ENCODE data around the gene RNASEH2A. TPM values are rescaled to one million over a fixed set of nuclear protein-coding genes. Genes with fewer than 3 reads are reported as not detected.
A peak's percentile ranks its signal among the peaks of the same experiment; 100 is the strongest.

RNASEH2A gene
- total and polyA plus RNA-seq, 2 of the 13 experiments (the other 11 are each of a cell fraction or from before 2014, with no cell fraction given): 25.1 to 35.8 TPM

DNA sequence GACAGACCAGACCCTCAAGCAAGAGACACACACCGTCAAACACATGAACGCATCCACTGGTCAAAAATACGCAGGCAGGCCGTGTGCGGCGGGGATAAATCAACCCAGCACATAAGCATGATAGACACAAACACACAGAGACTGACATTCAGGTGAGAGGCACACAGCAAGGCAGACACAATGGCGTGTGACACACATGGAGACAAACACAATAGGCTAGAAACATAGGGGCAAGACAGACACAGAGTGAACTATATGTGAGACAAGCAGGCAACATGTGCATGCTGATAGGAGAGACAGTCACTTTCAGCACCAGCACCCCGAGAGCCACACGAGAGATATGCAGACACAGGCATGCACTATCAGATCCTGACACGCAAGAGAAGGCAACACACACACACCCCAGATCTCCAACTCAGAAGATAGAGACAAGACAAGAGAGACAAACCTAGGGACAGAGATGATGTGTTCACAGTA lies 22.0 kb upstream of the RNASEH2A start (continued):
- no peak for TF ChIP-seq TEAD3 (CRISPR knock-in tag; optimal IDR thresholded peaks at IDR 0.05; ENCODE audit: borderline replicate concordance)
- TF ChIP-seq DZIP1 (CRISPR knock-in tag; IDR thresholded peaks at IDR 0.05): no peak
- no peak for TF ChIP-seq NFATC3 (CRISPR knock-in tag; IDR thresholded peaks at IDR 0.05)
- TF ChIP-seq ZNF3 (CRISPR knock-in tag; IDR thresholded peaks at IDR 0.05): no peak
- no peak for TF ChIP-seq TBX3 (IDR thresholded peaks at IDR 0.05; ENCODE audit: borderline replicate concordance)
- TF ChIP-seq, protein P1, sequence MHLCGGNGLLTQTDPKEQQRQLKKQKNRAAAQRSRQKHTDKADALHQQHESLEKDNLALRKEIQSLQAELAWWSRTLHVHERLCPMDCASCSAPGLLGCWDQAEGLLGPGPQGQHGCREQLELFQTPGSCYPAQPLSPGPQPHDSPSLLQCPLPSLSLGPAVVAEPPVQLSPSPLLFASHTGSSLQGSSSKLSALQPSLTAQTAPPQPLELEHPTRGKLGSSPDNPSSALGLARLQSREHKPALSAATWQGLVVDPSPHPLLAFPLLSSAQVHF (CRISPR knock-in tag; IDR thresholded peaks at IDR 0.05): 0 out of 2 replicates have a peak, but pooled peaks have one; percentile 40
- no peak for TF ChIP-seq EHMT2 (IDR thresholded peaks at IDR 0.05; ENCODE audit: borderline replicate concordance, low read depth, low read length)

GRCh38 chr19:12784871-12785430 lies 21.4 kb upstream of the RNASEH2A start:
- no peak for ATAC-seq

More at GRCh38 chr19:12784871-12785430, 21.4 kb upstream of the RNASEH2A start:
- TF ChIP-seq ZNF646 (CRISPR knock-in tag; IDR thresholded peaks at IDR 0.05) (peak; percentile 59; the same call in 1 of the 2 replicates), TEAD3 (CRISPR knock-in tag; optimal IDR thresholded peaks at IDR 0.05; ENCODE audit: borderline replicate concordance) (no peak)
- CTCF ChIA-PET (ENCODE audit: low intra/inter-chr PET ratio, low total read pairs): no interaction called here
- H3K27ac ChIP-seq (ENCODE audit: extremely low read length, insufficient read depth, low read length): no peak overlapping the region
- FAIRE-seq (no peak), DNase-seq (ENCODE audit: low spot score) (no peak)
- H3K36me3 ChIP-seq (replicated peaks in 1 of 2; ENCODE audit: control insufficient read depth in 1 of 2, insufficient read depth in 2 of 2, low read length in 2 of 2): no peaks in the 10 kb centered on the region
- in situ Hi-C loops (cut with HindIII; ENCODE audit: extremely low pct_ligation_motif_present, low pct_unique_long_range_greater_than_20kb) (no loop called here), intact Hi-C loops (cut with micrococcal nuclease; ENCODE audit: unreplicated experiment) (no loop called here)
- no peak overlapping the region for H3K4me2 ChIP-seq (ENCODE audit: low read depth, low read length)
- no peaks in the 10 kb centered on the region; a peak in 3 of 5 replicates for H3K27me3 ChIP-seq (ENCODE audit: control insufficient read depth in 1 of 2, insufficient read depth in 2 of 2, low read length in 2 of 2)
- no peaks in the 10 kb centered on the region for H3K9me3 ChIP-seq (ENCODE audit: low read length)
- no peak overlapping the region; the same call in 1 of the 2 replicates for H3K9ac ChIP-seq (ENCODE audit: insufficient read depth, low read depth, low read length)
- no peaks in the 10 kb centered on the region for H4K20me1 ChIP-seq (ENCODE audit: insufficient read depth, low read length)
- BruUV-seq (replicated peaks): no TSS peak
- POLR2A ChIA-PET: no interaction called here
- H2AFZ ChIP-seq (ENCODE audit: low read length): no peak overlapping the region
- H3K4me1 ChIP-seq (ENCODE audit: insufficient read depth, low read length): peaks cover 80% of the 10 kb centered on the region
- 13% methylated on average over 5 of the region's 5 CpGs for WGBS (ENCODE audit: low lambda C conversion rate)
- no peak overlapping the region for H3K4me3 ChIP-seq (replicated peaks in 1 of 3; ENCODE audit: insufficient read depth in 1 of 3, low read depth in 2 of 3, low read length in 3 of 3)
- H3K79me2 ChIP-seq (ENCODE audit: insufficient read depth, low read length): no peaks in the 10 kb centered on the region
